OCI-LY1 (cell line): ENCODE results near the gene NDST3.

Experiments used
- H2AFZ ChIP-seq: fragments of 200-600 bp; sonication (generic), shearing (Covaris generic); 2 replicates; pipeline ENCODE4 v1.6.0; 2014; ENCODE audit warnings: antibody characterized with exemption, mild to moderate bottlenecking, low read length
- H3F3A ChIP-seq: fragments of 200-600 bp; sonication (generic), shearing (Covaris generic); 2 replicates; pipeline ENCODE4 v1.6.0; 2014; ENCODE audit warnings: mild to moderate bottlenecking, antibody characterized with exemption, low read length, moderate library complexity; ENCODE audit not compliant: insufficient read depth
- H3K27ac ChIP-seq: fragments of 200-600 bp; sonication (generic); 2 replicates; pipeline ENCODE4 v1.5.1; 2014; ENCODE audit warnings: low read length, mixed run types, mild to moderate bottlenecking, low read depth; ENCODE audit not compliant: poor library complexity, severe bottlenecking
- H3K27me3 ChIP-seq: fragments of 200-600 bp; sonication (generic); 2 replicates; pipeline ENCODE4 v1.6.0; 2014; ENCODE audit warnings: antibody characterized with exemption, mild to moderate bottlenecking, low read length, moderate library complexity; ENCODE audit not compliant: insufficient read depth
- H3K36me3 ChIP-seq: fragments of 200-600 bp; sonication (generic); 2 replicates; pipeline ENCODE4 v1.6.1; 2014; ENCODE audit warnings: mild to moderate bottlenecking, antibody characterized with exemption, low read length, moderate library complexity, mixed read lengths; ENCODE audit not compliant: insufficient read depth
- H3K4me1 ChIP-seq: fragments of 200-600 bp; sonication (generic); 2 replicates; pipeline ENCODE4 v1.5.1; 2014; ENCODE audit warnings: mild to moderate bottlenecking, low read length, moderate library complexity; ENCODE audit not compliant: insufficient read depth, severe bottlenecking
- H3K4me2 ChIP-seq: fragments of 200-600 bp; sonication (generic), shearing (Covaris generic); 2 replicates; pipeline ENCODE4 v1.6.1; 2014; ENCODE audit warnings: low read length
- H3K4me3 ChIP-seq: fragments of 200-600 bp; sonication (generic); 2 replicates; pipeline ENCODE4 v1.5.1; 2014; ENCODE audit warnings: low read length, low read depth, mild to moderate bottlenecking, mixed read lengths; ENCODE audit not compliant: poor library complexity, severe bottlenecking
- H3K79me2 ChIP-seq: fragments of 200-600 bp; shearing (Covaris generic); 2 replicates; pipeline ENCODE4 v1.6.1; 2016; ENCODE audit warnings: mixed run types, low read length, mixed read lengths; ENCODE audit not compliant: insufficient read depth
- H3K9ac ChIP-seq: fragments of 200-600 bp; sonication (generic), shearing (Covaris generic); 2 replicates; pipeline ENCODE4 v1.6.1; 2014; ENCODE audit warnings: mild to moderate bottlenecking, low read length, mixed read lengths
- H3K9me2 ChIP-seq: fragments of 200-600 bp; sonication (generic), shearing (Covaris generic); 2 replicates; pipeline ENCODE4 v1.6.1; 2014; ENCODE audit warnings: low read depth, mild to moderate bottlenecking, low read length, mixed read lengths
- H3K9me3 ChIP-seq: fragments of 200-600 bp; shearing (Covaris generic); 2 replicates; pipeline ENCODE4 v1.6.1; 2014; ENCODE audit warnings: low read length, mixed read lengths
- H4K20me1 ChIP-seq: fragments of 200-600 bp; sonication (generic), shearing (Covaris generic); 2 replicates; pipeline ENCODE4 v1.6.0; 2016; ENCODE audit warnings: mild to moderate bottlenecking, low read length; ENCODE audit not compliant: insufficient read depth
- EZH2 ChIP-seq: fragments of 200-600 bp; sonication (generic), shearing (Covaris generic); IDR thresholded peaks from 2 replicates; pipeline ENCODE4 v1.8.0; 2017; ENCODE audit warnings: borderline replicate concordance, mixed run types, mild to moderate bottlenecking, antibody characterized with exemption, low read length, moderate library complexity, mixed read lengths
- TF ChIP-seq, protein P1 (sequence below): fragments of 200-600 bp; sonication (generic), shearing (Covaris generic); IDR thresholded peaks from 2 replicates; pipeline ENCODE4 v1.5.1; 2017; ENCODE audit warnings: mild to moderate bottlenecking, antibody characterized with exemption, low read length, moderate library complexity, mixed read lengths

The NDST3 gene

DNA sequence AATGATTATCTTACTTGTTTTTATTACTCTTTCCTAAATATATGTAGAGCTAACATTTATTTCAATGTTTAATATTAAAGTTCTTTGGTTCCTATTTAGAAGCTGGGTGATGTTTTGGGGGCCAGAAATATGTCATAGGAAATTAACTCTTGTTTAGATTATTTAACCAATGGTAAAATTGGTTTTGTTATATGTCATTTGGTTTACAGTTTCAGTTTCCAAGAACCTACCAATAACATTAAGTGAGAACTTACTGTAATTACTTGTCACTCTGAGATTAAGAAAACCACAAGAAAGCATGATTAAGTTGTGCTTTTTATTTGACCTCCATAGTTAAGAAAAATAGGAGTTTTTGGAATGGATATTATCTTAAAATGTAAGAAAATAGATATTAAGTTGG is 121.2 kb downstream of the NDST3 start:
- no peaks in the 10 kb centered on the region for H3K36me3 ChIP-seq
- no peak overlapping the region for H2AFZ ChIP-seq
- no peaks in the 10 kb centered on the region for H3K9me3 ChIP-seq
- no peak overlapping the region for H3K4me3 ChIP-seq
- no peaks in the 10 kb centered on the region for H3F3A ChIP-seq
- TF ChIP-seq EZH2: no peak
- TF ChIP-seq, protein P1, sequence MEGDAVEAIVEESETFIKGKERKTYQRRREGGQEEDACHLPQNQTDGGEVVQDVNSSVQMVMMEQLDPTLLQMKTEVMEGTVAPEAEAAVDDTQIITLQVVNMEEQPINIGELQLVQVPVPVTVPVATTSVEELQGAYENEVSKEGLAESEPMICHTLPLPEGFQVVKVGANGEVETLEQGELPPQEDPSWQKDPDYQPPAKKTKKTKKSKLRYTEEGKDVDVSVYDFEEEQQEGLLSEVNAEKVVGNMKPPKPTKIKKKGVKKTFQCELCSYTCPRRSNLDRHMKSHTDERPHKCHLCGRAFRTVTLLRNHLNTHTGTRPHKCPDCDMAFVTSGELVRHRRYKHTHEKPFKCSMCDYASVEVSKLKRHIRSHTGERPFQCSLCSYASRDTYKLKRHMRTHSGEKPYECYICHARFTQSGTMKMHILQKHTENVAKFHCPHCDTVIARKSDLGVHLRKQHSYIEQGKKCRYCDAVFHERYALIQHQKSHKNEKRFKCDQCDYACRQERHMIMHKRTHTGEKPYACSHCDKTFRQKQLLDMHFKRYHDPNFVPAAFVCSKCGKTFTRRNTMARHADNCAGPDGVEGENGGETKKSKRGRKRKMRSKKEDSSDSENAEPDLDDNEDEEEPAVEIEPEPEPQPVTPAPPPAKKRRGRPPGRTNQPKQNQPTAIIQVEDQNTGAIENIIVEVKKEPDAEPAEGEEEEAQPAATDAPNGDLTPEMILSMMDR: no peak
- H3K9me2 ChIP-seq: no peaks in the 10 kb centered on the region
- no peak overlapping the region for H3K27ac ChIP-seq
- no peaks in the 10 kb centered on the region for H3K4me1 ChIP-seq
- H3K4me2 ChIP-seq: no peak overlapping the region
- H3K9ac ChIP-seq: no peak overlapping the region
- H3K79me2 ChIP-seq: no peaks in the 10 kb centered on the region
- H4K20me1 ChIP-seq: 0 out of 2 replicates have a peak, but pooled peaks cover 3% of the 10 kb centered on the region
- H3K27me3 ChIP-seq: no peaks in the 10 kb centered on the region

- H3K27ac ChIP-seq: no peak overlapping the region
- H3K4me2 ChIP-seq: no peak overlapping the region
- H3K4me1 ChIP-seq: no peaks in the 10 kb centered on the region
- no peaks in the 10 kb centered on the region for H3K36me3 ChIP-seq
- H3F3A ChIP-seq: no peaks in the 10 kb centered on the region
- H2AFZ ChIP-seq: no peak overlapping the region
- TF ChIP-seq EZH2: no peak
- TF ChIP-seq, protein P1: no peak
- H3K79me2 ChIP-seq: no peaks in the 10 kb centered on the region
- H3K9ac ChIP-seq: no peak overlapping the region
- no peaks in the 10 kb centered on the region for H3K9me2 ChIP-seq
- H3K27me3 ChIP-seq: no peaks in the 10 kb centered on the region
- no peak overlapping the region for H3K4me3 ChIP-seq
- 0 out of 2 replicates have a peak, but pooled peaks cover 3% of the 10 kb centered on the region for H4K20me1 ChIP-seq
- no peaks in the 10 kb centered on the region for H3K9me3 ChIP-seq
Observed at GRCh38 chr4:118158763-118159375, 124.6 kb downstream of the NDST3 start.

GRCh38 chr4:118167306-118167705 is 133.0 kb downstream of the NDST3 start:
- no peaks in the 10 kb centered on the region for H3K36me3 ChIP-seq
- H3K9me2 ChIP-seq: no peaks in the 10 kb centered on the region
- no peak overlapping the region for H3K27ac ChIP-seq
- H3F3A ChIP-seq: no peaks in the 10 kb centered on the region; the same call in 1 of the 2 replicates
- no peak for TF ChIP-seq EZH2
- TF ChIP-seq, protein P1: no peak
- no peaks in the 10 kb centered on the region for H3K79me2 ChIP-seq
- H3K4me3 ChIP-seq: no peak overlapping the region
- no peak overlapping the region for H3K9ac ChIP-seq
- H2AFZ ChIP-seq: no peak overlapping the region
- no peaks in the 10 kb centered on the region for H3K4me1 ChIP-seq
- no peaks in the 10 kb centered on the region for H3K27me3 ChIP-seq
- H4K20me1 ChIP-seq: no peaks in the 10 kb centered on the region
- H3K9me3 ChIP-seq: no peaks in the 10 kb centered on the region
- no peak overlapping the region for H3K4me2 ChIP-seq
